ENCODE measurements around the gene STARD13.

GRCh38 chr13:33139184-33139583 lies 146.4 kb downstream of the STARD13 start:
- TF ChIP-seq, protein P1, sequence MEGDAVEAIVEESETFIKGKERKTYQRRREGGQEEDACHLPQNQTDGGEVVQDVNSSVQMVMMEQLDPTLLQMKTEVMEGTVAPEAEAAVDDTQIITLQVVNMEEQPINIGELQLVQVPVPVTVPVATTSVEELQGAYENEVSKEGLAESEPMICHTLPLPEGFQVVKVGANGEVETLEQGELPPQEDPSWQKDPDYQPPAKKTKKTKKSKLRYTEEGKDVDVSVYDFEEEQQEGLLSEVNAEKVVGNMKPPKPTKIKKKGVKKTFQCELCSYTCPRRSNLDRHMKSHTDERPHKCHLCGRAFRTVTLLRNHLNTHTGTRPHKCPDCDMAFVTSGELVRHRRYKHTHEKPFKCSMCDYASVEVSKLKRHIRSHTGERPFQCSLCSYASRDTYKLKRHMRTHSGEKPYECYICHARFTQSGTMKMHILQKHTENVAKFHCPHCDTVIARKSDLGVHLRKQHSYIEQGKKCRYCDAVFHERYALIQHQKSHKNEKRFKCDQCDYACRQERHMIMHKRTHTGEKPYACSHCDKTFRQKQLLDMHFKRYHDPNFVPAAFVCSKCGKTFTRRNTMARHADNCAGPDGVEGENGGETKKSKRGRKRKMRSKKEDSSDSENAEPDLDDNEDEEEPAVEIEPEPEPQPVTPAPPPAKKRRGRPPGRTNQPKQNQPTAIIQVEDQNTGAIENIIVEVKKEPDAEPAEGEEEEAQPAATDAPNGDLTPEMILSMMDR (IDR thresholded peaks at IDR 0.05; ENCODE audit: low read length), result no peak
- no peak for TF ChIP-seq EZH2 (optimal IDR thresholded peaks at IDR 0.05; ENCODE audit: low read depth, low read length)
- TF ChIP-seq EZH2phosphoT487 (IDR thresholded peaks at IDR 0.05; ENCODE audit: low read length), result no peak

Data from MM.1S (cell line).